Memory B cell (primary cell): ENCODE results near the gene TMEM131L.
"Not testable (repeated sequence)": the region's sequence is repeated elsewhere in the genome, so short reads cannot be mapped to it uniquely, and the experiment has no call there.

ENCODE experiments used
- ATAC-seq: fragments of 150-1000 bp; cut with Tn5 transposase; 2 replicates; pipeline ENCODE4 v1.10.0; 2021; ENCODE audit warnings: low read depth, mild to moderate bottlenecking, moderate library complexity
- DNase-seq, 2 donors: peaks; one replicate each; pipeline ENCODE4 v3.0.0; 2022; ENCODE audit warnings: low spot score in 2 of 2
- H3K27ac Mint-ChIP-seq: one replicate; pipeline ENCODE4 v1.8.0; 2022; ENCODE audit warnings: mild to moderate bottlenecking, moderate library complexity, mixed read lengths
- H3K27me3 Mint-ChIP-seq: one replicate; pipeline ENCODE4 v1.8.0; 2022; ENCODE audit warnings: mixed read lengths
- H3K36me3 Mint-ChIP-seq: one replicate; pipeline ENCODE4 v1.8.0; 2022; ENCODE audit warnings: mild to moderate bottlenecking, mixed read lengths
- H3K4me1 Mint-ChIP-seq: one replicate; pipeline ENCODE4 v1.8.0; 2022; ENCODE audit warnings: mixed read lengths
- H3K4me3 Mint-ChIP-seq: one replicate; pipeline ENCODE4 v1.8.0; 2022; ENCODE audit warnings: mild to moderate bottlenecking, moderate library complexity, mixed read lengths
- H3K9me3 Mint-ChIP-seq: one replicate; pipeline ENCODE4 v1.8.0; 2022; ENCODE audit warnings: mixed read lengths

TMEM131L gene

GRCh38 chr4:153452658-153453378 lies 13.3 kb upstream of the TMEM131L start:
- peaks cover 11% of the 10 kb centered on the region for H3K4me1 Mint-ChIP-seq
- H3K27me3 Mint-ChIP-seq, result no peaks in the 10 kb centered on the region
- no peak for ATAC-seq
- DNase-seq, result no peak
- no peak overlapping the region for H3K27ac Mint-ChIP-seq
- H3K4me3 Mint-ChIP-seq, result no peak overlapping the region
- H3K36me3 Mint-ChIP-seq, result no peaks in the 10 kb centered on the region
- H3K9me3 Mint-ChIP-seq, result no peaks in the 10 kb centered on the region

- DNase-seq, result no peak
- Mint-ChIP-seq H3K4me1 (peaks cover 11% of the 10 kb centered on the region), H3K27me3 (no peaks in the 10 kb centered on the region), H3K27ac (no peak overlapping the region), H3K4me3 (no peak overlapping the region), H3K9me3 (no peaks in the 10 kb centered on the region), H3K36me3 (no peaks in the 10 kb centered on the region)
- no peak for ATAC-seq
Observed at GRCh38 chr4:153453402-153453801, 12.8 kb upstream of the TMEM131L start.

GRCh38 chr4:153458969-153459368 lies 7.2 kb upstream of the TMEM131L start:
- DNase-seq, result no peak
- Mint-ChIP-seq H3K9me3 (no peaks in the 10 kb centered on the region), H3K27ac (no peak overlapping the region), H3K4me3 (no peak overlapping the region), H3K27me3 (no peaks in the 10 kb centered on the region), H3K36me3 (no peaks in the 10 kb centered on the region), H3K4me1 (peaks cover 9% of the 10 kb centered on the region)
- ATAC-seq, result no peak

GRCh38 chr4:153461549-153461948 lies 4.6 kb upstream of the TMEM131L start:
- ATAC-seq, DNase-seq, H3K9me3 Mint-ChIP-seq, H3K27ac Mint-ChIP-seq, H3K27me3 Mint-ChIP-seq, H3K4me3 Mint-ChIP-seq, H3K36me3 Mint-ChIP-seq: not testable (repeated sequence)
- H3K4me1 Mint-ChIP-seq, result peaks cover 22% of the 10 kb centered on the region

DNA sequence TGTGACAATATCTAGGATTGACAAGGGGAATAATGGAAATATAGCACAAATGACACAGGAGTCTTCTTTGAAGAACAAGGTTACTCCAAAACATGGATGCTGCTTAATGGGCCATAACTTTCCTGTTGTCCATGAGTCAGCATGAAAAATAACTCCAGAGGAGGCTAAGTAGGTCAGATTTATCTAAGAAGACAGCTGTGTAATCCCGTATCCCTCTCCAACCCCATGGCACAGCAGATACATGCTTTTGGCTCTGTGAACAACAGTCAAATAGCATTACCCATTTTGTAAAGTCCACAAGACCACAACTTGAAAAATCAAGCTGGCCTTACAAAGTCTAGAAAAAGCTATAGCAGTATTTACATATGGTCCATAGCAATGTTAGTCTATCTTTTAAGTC lies 2.1 kb upstream of the TMEM131L start:
- H3K27me3 Mint-ChIP-seq, result no peaks in the 10 kb centered on the region
- H3K4me3 Mint-ChIP-seq, result no peak overlapping the region
- peaks cover 6% of the 10 kb centered on the region for H3K36me3 Mint-ChIP-seq
- H3K9me3 Mint-ChIP-seq, result no peaks in the 10 kb centered on the region
- peaks cover 23% of the 10 kb centered on the region for H3K4me1 Mint-ChIP-seq
- no peak for ATAC-seq
- DNase-seq, result no peak
- H3K27ac Mint-ChIP-seq, result peak overlapping the region; percentile 41

GRCh38 chr4:153465140-153465539 lies 1.0 kb upstream of the TMEM131L start:
- no peaks in the 10 kb centered on the region for H3K9me3 Mint-ChIP-seq
- H3K4me3 Mint-ChIP-seq, result peak overlapping the region; percentile 95
- no peak for DNase-seq
- peak overlapping the region; percentile 77 for H3K27ac Mint-ChIP-seq
- H3K36me3 Mint-ChIP-seq, result peaks cover 6% of the 10 kb centered on the region
- ATAC-seq, result no peak
- no peaks in the 10 kb centered on the region for H3K27me3 Mint-ChIP-seq
- H3K4me1 Mint-ChIP-seq, result peaks cover 24% of the 10 kb centered on the region

GRCh38 chr4:153465615-153466080 lies 512 bp upstream of the TMEM131L start:
- no peaks in the 10 kb centered on the region for H3K27me3 Mint-ChIP-seq
- H3K4me1 Mint-ChIP-seq, result peaks cover 28% of the 10 kb centered on the region
- peak overlapping the region; percentile 77 for H3K27ac Mint-ChIP-seq
- DNase-seq (peak in 1 of 2 donors; percentile 56), ATAC-seq (no peak)
- peak overlapping the region; percentile 95 for H3K4me3 Mint-ChIP-seq
- H3K9me3 Mint-ChIP-seq, result no peaks in the 10 kb centered on the region
- H3K36me3 Mint-ChIP-seq, result peaks cover 6% of the 10 kb centered on the region

GRCh38 chr4:153466949-153467896 lies 1.1 kb downstream of the TMEM131L start:
- peak; percentile 78 to 90 for DNase-seq
- ATAC-seq, result peak; percentile 76
- Mint-ChIP-seq H3K4me1 (peaks cover 43% of the 10 kb centered on the region), H3K27ac (peak overlapping the region; percentile 90), H3K36me3 (peaks cover 13% of the 10 kb centered on the region), H3K27me3 (no peaks in the 10 kb centered on the region), H3K4me3 (peak overlapping the region; percentile 95), H3K9me3 (peaks cover 3% of the 10 kb centered on the region)

DNA sequence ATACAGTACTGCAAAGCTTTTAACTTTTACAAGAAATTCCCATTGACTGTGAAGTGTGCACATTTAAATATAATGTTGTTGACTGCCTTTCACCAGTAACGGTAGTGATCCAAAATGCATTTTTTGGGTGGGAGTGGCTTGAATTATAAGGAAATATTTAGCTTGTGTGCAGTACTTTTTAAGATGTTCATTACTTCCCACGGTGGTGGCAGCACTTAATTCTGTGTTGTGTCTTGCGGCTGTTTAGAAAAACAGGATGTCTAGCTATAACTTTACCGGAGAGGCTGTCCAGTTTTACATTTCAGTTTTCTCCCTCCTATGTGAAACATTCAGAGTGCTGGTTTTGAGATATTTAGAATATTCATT lies 1.7 kb downstream of the TMEM131L start:
- DNase-seq (no peak), ATAC-seq (no peak)
- H3K27ac Mint-ChIP-seq, result peak overlapping the region; percentile 90
- no peaks in the 10 kb centered on the region for H3K27me3 Mint-ChIP-seq
- peaks cover 5% of the 10 kb centered on the region for H3K9me3 Mint-ChIP-seq
- peaks cover 18% of the 10 kb centered on the region for H3K36me3 Mint-ChIP-seq
- peaks cover 50% of the 10 kb centered on the region for H3K4me1 Mint-ChIP-seq
- H3K4me3 Mint-ChIP-seq, result peak overlapping the region; percentile 95

- peak in 1 of 2 donors; percentile 45 for DNase-seq
- peak overlapping the region; percentile 95 for H3K4me3 Mint-ChIP-seq
- H3K27ac Mint-ChIP-seq, result peak overlapping the region; percentile 90
- H3K9me3 Mint-ChIP-seq, result peaks cover 5% of the 10 kb centered on the region
- peaks cover 23% of the 10 kb centered on the region for H3K36me3 Mint-ChIP-seq
- no peaks in the 10 kb centered on the region for H3K27me3 Mint-ChIP-seq
- peak; percentile 5 for ATAC-seq
- peaks cover 55% of the 10 kb centered on the region for H3K4me1 Mint-ChIP-seq
Observed at GRCh38 chr4:153468587-153468986, 2.4 kb downstream of the TMEM131L start.

DNA sequence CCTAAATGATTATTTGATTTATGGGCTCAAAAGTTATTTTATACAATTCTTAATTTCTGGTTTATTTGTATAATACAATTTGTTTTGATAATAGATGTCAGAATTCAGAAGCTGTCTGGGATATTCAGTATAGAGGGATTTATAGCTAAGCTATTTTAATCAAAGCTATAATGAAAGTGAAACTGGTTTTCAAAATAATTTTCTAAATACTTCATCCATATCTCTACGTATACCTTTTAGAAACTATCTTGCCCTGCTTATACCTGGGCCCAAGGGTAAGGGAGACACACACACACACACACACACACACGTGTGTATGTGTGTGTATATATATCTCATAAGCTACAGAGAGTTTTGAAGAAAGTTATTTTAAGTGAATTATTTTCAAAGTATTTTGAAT lies 2.9 kb downstream of the TMEM131L start:
- DNase-seq (no peak), ATAC-seq (no peak)
- Mint-ChIP-seq H3K4me1 (peaks cover 58% of the 10 kb centered on the region), H3K4me3 (peak overlapping the region; percentile 95), H3K27ac (peak overlapping the region; percentile 90), H3K9me3 (peaks cover 5% of the 10 kb centered on the region), H3K36me3 (peaks cover 24% of the 10 kb centered on the region), H3K27me3 (no peaks in the 10 kb centered on the region)

- not testable (repeated sequence) for DNase-seq, H3K27me3 Mint-ChIP-seq, H3K9me3 Mint-ChIP-seq, ATAC-seq
- peak overlapping the region; percentile 95 for H3K4me3 Mint-ChIP-seq
- peak overlapping the region; percentile 100 for H3K27ac Mint-ChIP-seq
- H3K4me1 Mint-ChIP-seq, result peaks cover 58% of the 10 kb centered on the region
- peaks cover 36% of the 10 kb centered on the region for H3K36me3 Mint-ChIP-seq
Observed at GRCh38 chr4:153471071-153471697, 5.0 kb downstream of the TMEM131L start.

DNA sequence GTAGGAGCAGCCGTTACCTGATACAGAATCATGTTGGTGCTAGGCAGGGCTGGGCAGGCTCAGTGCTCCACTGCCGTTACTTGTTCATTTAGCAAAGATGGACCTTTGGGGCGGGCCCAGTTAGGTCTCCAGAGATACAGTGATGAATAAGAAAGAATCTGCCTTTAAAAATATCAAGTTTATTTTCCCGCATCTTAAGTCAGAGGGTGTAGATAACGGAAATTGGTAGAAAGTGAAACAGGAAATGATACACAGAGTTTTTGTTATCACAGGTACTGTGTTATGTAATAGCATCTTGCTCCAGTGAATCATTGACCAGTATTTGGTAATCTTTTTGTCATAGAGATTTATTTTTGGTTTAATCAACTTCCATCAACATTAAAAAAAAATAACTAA lies 5.5 kb downstream of the TMEM131L start:
- Mint-ChIP-seq H3K27ac (peak overlapping the region; percentile 100), H3K4me1 (peaks cover 58% of the 10 kb centered on the region), H3K36me3 (peaks cover 36% of the 10 kb centered on the region), H3K9me3 (peaks cover 5% of the 10 kb centered on the region), H3K4me3 (peak overlapping the region; percentile 95), H3K27me3 (no peaks in the 10 kb centered on the region)
- DNase-seq (peak in 1 of 2 donors; percentile 49), ATAC-seq (peak; percentile 36)
